K562 (cell line): ENCODE data around the gene NEFH. TPM values are rescaled to one million over a fixed set of nuclear protein-coding genes. Genes with fewer than 3 reads are reported as not detected.

Experiments
- ATAC-seq: fragments of 200-7000 bp; cut with Tn5 transposase; 3 replicates; pipeline ENCODE4 v1.9.1; 2020; ENCODE audit warnings: moderate library complexity
- BruUV-seq: library from RNA; stranded (reverse); fragments of 400-500 nt; replicated peaks from 2 replicates; lab custom pipeline; 2021; lab: Mats Ljungman, UMichigan
- CTCF ChIA-PET: fragments of 300-600 bp; formaldehyde crosslinking; extraction: SDS; loops from one replicate; lab custom pipeline; 2021; ENCODE audit warnings: low intra/inter-chr PET ratio; lab: Yijun Ruan, JAX
- POLR2A ChIA-PET: fragments of 300-600, 350-650 bp; sonication (Branson Sonifier 250); formaldehyde crosslinking; extraction: SDS; loops from one replicate; lab custom pipeline; 2021; ENCODE audit warnings: antibody characterized with exemption, inconsistent platforms; lab: Yijun Ruan, JAX
- DNase-seq, 4 experiments: peaks; one replicate each; pipeline versions ENCODE4 v3.0.0 to v3.0.0-alpha.2; 2011 to 2018; ENCODE audit warnings: low spot score in 3 of 4, mixed read lengths in 3 of 4; ENCODE audit errors: extremely low read depth in 1 of 4
- FAIRE-seq: peaks from 2 replicates; lab custom pipeline; 2011; peaks lifted over from hg19 to GRCh38; lab: Jason Lieb, UNC
- H2AFZ ChIP-seq: 2 replicates; pipeline ENCODE4 v1.6.0; 2011; ENCODE audit warnings: low read depth, low read length, control low read depth, inconsistent platforms
- H3K27ac ChIP-seq: fragments of 200-600 bp; 3 replicates; pipeline ENCODE4 v1.8.0; 2011; ENCODE audit warnings: low read depth, mild to moderate bottlenecking, control low read depth, inconsistent platforms, low read length, moderate library complexity, mixed read lengths; ENCODE audit errors: extremely low read depth
- H3K27me3 ChIP-seq, 2 experiments: fragments of 300-600 bp in 1 of 2; 2 replicates in 1 of 2; 3 replicates in 1 of 2; pipeline versions ENCODE4 v1.6.0 to v1.8.0; 2011; ENCODE audit warnings: inconsistent platforms in 2 of 2, low read length in 2 of 2, mild to moderate bottlenecking in 1 of 2, mixed read lengths in 1 of 2, moderate library complexity in 1 of 2; ENCODE audit not compliant: control insufficient read depth in 2 of 2, insufficient read depth in 2 of 2
- H3K36me3 ChIP-seq: fragments of 300-600 bp; 3 replicates; pipeline ENCODE4 v1.8.0; 2011; ENCODE audit warnings: mild to moderate bottlenecking, low read length, inconsistent platforms; ENCODE audit not compliant: control insufficient read depth, insufficient read depth
- H3K4me1 ChIP-seq, 2 experiments: fragments of 200-600 bp in 1 of 2; replicated peaks in 1 of 2; 2 replicates in 1 of 2; 3 replicates in 1 of 2; pipeline versions ENCODE4 v1.5.1 to v1.8.0; 2011; ENCODE audit warnings: inconsistent platforms in 2 of 2, low read length in 2 of 2, mild to moderate bottlenecking in 1 of 2, mixed read lengths in 1 of 2, moderate library complexity in 1 of 2; ENCODE audit not compliant: control insufficient read depth in 2 of 2, insufficient read depth in 2 of 2
- H3K4me2 ChIP-seq: 2 replicates; pipeline ENCODE4 v1.6.1; 2011; ENCODE audit warnings: low read length, control low read depth, inconsistent platforms, mixed read lengths; ENCODE audit not compliant: insufficient read depth
- H3K4me3 ChIP-seq: fragments of 200-600 bp; sonication (generic), shearing (Covaris generic); 2 replicates; pipeline ENCODE4 v1.5.1; 2016; ENCODE audit warnings: control low read depth, inconsistent platforms
- H3K79me2 ChIP-seq: fragments of 200-600 bp; 3 replicates; pipeline ENCODE4 v1.8.0; 2011; ENCODE audit warnings: low read length, inconsistent platforms; ENCODE audit not compliant: control insufficient read depth, insufficient read depth
- H3K9ac ChIP-seq, 2 experiments: 2 replicates each; pipeline versions ENCODE4 v1.6.0 to v1.6.1; 2011; ENCODE audit warnings: low read depth in 2 of 2, low read length in 2 of 2, control low read depth in 1 of 2, inconsistent platforms in 1 of 2, mild to moderate bottlenecking in 1 of 2, mixed read lengths in 1 of 2; ENCODE audit not compliant: insufficient read depth in 1 of 2
- H3K9me1 ChIP-seq: one replicate; pipeline ENCODE4 v1.6.0; 2011; ENCODE audit warnings: inconsistent platforms, mild to moderate bottlenecking, low read length, moderate library complexity; ENCODE audit not compliant: control insufficient read depth, insufficient read depth
- H3K9me3 ChIP-seq: replicated peaks from 2 replicates; pipeline ENCODE4 v1.5.1; 2011; ENCODE audit warnings: low read depth, low read length, inconsistent platforms; ENCODE audit not compliant: control insufficient read depth, insufficient read depth
- H4K20me1 ChIP-seq: replicated peaks from 2 replicates; pipeline ENCODE4 v1.6.1; 2011; ENCODE audit warnings: low read length, inconsistent platforms, mixed read lengths; ENCODE audit not compliant: control insufficient read depth, insufficient read depth
- ATF1 ChIP-seq, 2 experiments: fragments of 450-650 bp in 1 of 2; IDR thresholded peaks; 2 replicates each; pipeline ENCODE4 v1.6.1; 2016; ENCODE audit warnings: missing compliant biosample characterization in 1 of 2, missing genetic modification characterization in 1 of 2
- COPS2 ChIP-seq: fragments of 450-650 bp; conservative IDR thresholded peaks from 2 replicates; pipeline ENCODE4 v1.6.1; 2016; ENCODE audit warnings: mild to moderate bottlenecking, moderate library complexity
- GTF2A2 ChIP-seq: IDR thresholded peaks from 2 replicates; pipeline ENCODE4 v1.6.1; 2016; ENCODE audit warnings: mild to moderate bottlenecking, missing genetic modification characterization, missing compliant biosample characterization
- SMARCC2 ChIP-seq: fragments of 450-650 bp; IDR thresholded peaks from 2 replicates; pipeline ENCODE4 v1.6.1; 2017; ENCODE audit warnings: antibody characterized with exemption, moderate library complexity, mild to moderate bottlenecking, low read depth
- TEAD4 ChIP-seq, 2 experiments: sonication (generic) in 1 of 2; formaldehyde crosslinking in 1 of 2; IDR thresholded peaks; 2 replicates each; pipeline versions ENCODE4 v1.6.1 to v1.8.0; 2012 to 2022; ENCODE audit warnings: borderline replicate concordance in 1 of 2, inconsistent platforms in 1 of 2, low read length in 1 of 2, mild to moderate bottlenecking in 1 of 2, missing genetic modification reagents in 1 of 2
- ZNF3 ChIP-seq: fragments of 250-450 bp; sonication (Bioruptor Pico); IDR thresholded peaks from 2 replicates; pipeline ENCODE4 v1.5.0; 2021; ENCODE audit warnings: mild to moderate bottlenecking, moderate library complexity
- WGBS: fragments of 100-300 bp; shearing (Covaris generic); methylation state at CpG from one replicate; pipeline ENCODE4 v1.1.6; 2016; ENCODE audit warnings: low coverage, mixed read lengths; ENCODE audit not compliant: insufficient coverage; ENCODE audit errors: missing lambda C conversion rate; 5-methylcytosine and 5-hydroxymethylcytosine counted together
- in situ Hi-C: fragments of 300-500 bp; cut with MboI; formaldehyde crosslinking; loops from 4 replicates; pipeline ENCODE4 v1.15.0; 2018; ENCODE audit warnings: inconsistent platforms, mixed read lengths
- intact Hi-C: fragments of 100-400 bp; cut with micrococcal nuclease; formaldehyde crosslinking; loops from 2 replicates; pipeline ENCODE4 v1.14.2; 2022
- polyA plus RNA-seq, 8 experiments: library from polyadenylated mRNA; depleted of rRNA in 4 of 8; stranded (reverse) in 5 of 8; unstranded in 3 of 8; fragments of >200 nt; fragmentation: Nextera tagmentation in 2 of 8; fragmentation: Illumina TruSeq in 1 of 8; extraction: Ambion mirVana in 2 of 8; extraction: Trizol in 1 of 8; gene quantifications; 2 replicates each; pipeline versions ENCODE4 v1.2.1 to v1.2.3, GENCODE V29; 2011 to 2014; ENCODE audit warnings: inconsistent platforms in 1 of 8, missing spikeins in 1 of 8
- total RNA-seq, 7 experiments: library from RNA; depleted of rRNA in 6 of 7; stranded (reverse); fragments of >200 nt in 6 of 7; fragmentation: Illumina TruSeq in 2 of 7; extraction: Trizol in 2 of 7; gene quantifications; 2 replicates each; pipeline versions ENCODE4 v1.2.1 to v1.2.3, GENCODE V29; 2011 to 2021; ENCODE audit warnings: low replicate concordance in 1 of 7
- TF ChIP-seq, protein P1 (sequence below): fragments of 200-400 bp; formaldehyde crosslinking; IDR thresholded peaks from 2 replicates; pipeline ENCODE4 v1.6.1; 2017; ENCODE audit warnings: mild to moderate bottlenecking, low read depth, low read length, moderate library complexity
- TF ChIP-seq, protein P2 (sequence below): fragments of 450-650 bp; IDR thresholded peaks from 2 replicates; pipeline ENCODE4 v1.6.1; 2016; ENCODE audit warnings: low read depth, mild to moderate bottlenecking, moderate library complexity

NEFH gene
- total and polyA plus RNA-seq, 9 of the 15 experiments (the other 6 are each of a cell fraction or from before 2014, with no cell fraction given) = 2.3 to 26.9 (median 10.8) TPM

DNA sequence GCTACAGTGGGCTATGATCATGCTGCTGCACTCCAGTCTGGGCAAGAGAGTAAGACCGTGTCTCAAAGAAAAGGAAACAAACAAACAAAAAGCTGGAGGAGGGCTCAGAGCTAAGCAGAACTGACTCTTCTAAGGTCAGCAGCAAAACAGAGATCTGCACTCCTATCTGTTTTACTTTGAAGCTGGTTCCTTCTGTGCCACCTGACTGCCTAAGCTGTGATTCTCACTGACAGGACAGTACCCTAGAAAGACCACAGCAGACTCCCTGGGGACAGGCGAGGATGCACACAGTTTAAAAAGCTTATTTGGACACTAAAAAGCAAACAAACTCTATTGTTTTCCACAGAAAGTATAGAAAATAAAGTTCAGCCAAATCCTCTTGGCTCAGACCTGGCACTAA is 30.5 kb downstream of the NEFH start:
- Histone ChIP-seq H3K4me2 (no peak overlapping the region), H3K4me1 (no peaks in the 10 kb centered on the region), H3K9me1 (no peaks in the 10 kb centered on the region), H3K27me3 (no peaks in the 10 kb centered on the region), H2AFZ (no peak overlapping the region), H4K20me1 (no peaks in the 10 kb centered on the region), H3K36me3 (peaks cover 70% of the 10 kb centered on the region; the same call in 2 of the 3 replicates)
- intact Hi-C loops = no loop called here
- in situ Hi-C loops = no loop called here
- BruUV-seq = no TSS peak
- no peak for ATAC-seq
- TF ChIP-seq ATF1 (CRISPR knock-in tag; IDR thresholded peaks at IDR 0.05) (no peak), ATF1 (tag; IDR thresholded peaks at IDR 0.05) (no peak), SMARCC2 (no peak), ZNF3 (CRISPR knock-in tag) (no peak), GTF2A2 (tag) (no peak), TEAD4 (IDR thresholded peaks at IDR 0.05; ENCODE audit: low read length) (no peak), TEAD4 (CRISPR knock-in tag; IDR thresholded peaks at IDR 0.05; ENCODE audit: borderline replicate concordance) (no peak), COPS2 (no peak)
- TF ChIP-seq, protein P1, sequence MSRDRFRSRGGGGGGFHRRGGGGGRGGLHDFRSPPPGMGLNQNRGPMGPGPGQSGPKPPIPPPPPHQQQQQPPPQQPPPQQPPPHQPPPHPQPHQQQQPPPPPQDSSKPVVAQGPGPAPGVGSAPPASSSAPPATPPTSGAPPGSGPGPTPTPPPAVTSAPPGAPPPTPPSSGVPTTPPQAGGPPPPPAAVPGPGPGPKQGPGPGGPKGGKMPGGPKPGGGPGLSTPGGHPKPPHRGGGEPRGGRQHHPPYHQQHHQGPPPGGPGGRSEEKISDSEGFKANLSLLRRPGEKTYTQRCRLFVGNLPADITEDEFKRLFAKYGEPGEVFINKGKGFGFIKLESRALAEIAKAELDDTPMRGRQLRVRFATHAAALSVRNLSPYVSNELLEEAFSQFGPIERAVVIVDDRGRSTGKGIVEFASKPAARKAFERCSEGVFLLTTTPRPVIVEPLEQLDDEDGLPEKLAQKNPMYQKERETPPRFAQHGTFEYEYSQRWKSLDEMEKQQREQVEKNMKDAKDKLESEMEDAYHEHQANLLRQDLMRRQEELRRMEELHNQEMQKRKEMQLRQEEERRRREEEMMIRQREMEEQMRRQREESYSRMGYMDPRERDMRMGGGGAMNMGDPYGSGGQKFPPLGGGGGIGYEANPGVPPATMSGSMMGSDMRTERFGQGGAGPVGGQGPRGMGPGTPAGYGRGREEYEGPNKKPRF = no peak
- TF ChIP-seq, protein P2, sequence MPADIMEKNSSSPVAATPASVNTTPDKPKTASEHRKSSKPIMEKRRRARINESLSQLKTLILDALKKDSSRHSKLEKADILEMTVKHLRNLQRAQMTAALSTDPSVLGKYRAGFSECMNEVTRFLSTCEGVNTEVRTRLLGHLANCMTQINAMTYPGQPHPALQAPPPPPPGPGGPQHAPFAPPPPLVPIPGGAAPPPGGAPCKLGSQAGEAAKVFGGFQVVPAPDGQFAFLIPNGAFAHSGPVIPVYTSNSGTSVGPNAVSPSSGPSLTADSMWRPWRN = no peak
- TF ChIP-seq, all 486 proteins: peak for 0
- ChIA-PET POLR2A (no interaction called here), CTCF (no interaction called here)
- H3K9me3 ChIP-seq = no peaks in the 10 kb centered on the region
- DNase-seq = no peak
- H3K4me3 ChIP-seq = no peak overlapping the region
- no peak overlapping the region for H3K9ac ChIP-seq
- no peak for FAIRE-seq
- no peak overlapping the region for H3K27ac ChIP-seq
- H3K79me2 ChIP-seq = no peaks in the 10 kb centered on the region
- WGBS = 79% methylated on average over 2 of the region's 2 CpGs
